Fibroblast of skin of abdomen (primary cell): ENCODE measurements around the gene DDX31.

Experiments used
- DNase-seq: peaks from one replicate; pipeline ENCODE4 v3.0.0-alpha.2; 2013

The DDX31 gene

DNA sequence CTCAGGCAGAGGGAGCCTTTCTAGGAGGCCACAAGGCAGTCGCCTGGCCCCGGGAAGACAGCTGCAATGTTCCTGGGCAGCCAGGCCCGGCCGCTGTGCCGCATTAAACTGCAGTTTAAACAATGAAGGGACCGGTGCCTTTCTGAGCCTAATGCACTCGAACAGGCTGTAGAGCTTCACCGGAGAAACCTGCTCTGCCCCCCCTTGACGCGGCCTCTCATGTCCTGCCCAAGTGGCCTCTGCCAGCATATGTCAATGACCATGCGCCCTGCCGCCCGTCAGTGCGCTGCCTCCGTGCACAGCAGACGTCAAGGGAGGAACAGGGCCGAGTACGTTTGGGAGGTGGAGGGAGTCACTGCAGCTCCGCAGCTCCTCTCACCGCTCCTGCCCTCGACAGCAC, 125.8 kb downstream of the DDX31 start:
- DNase-seq = no peak

- DNase-seq = no peak
Measured at GRCh38 chr9:132543251-132543650, 126.5 kb downstream of the DDX31 start.
